Mesothelial cell of epicardium (in vitro differentiated cells): ENCODE measurements around the gene DNAJC25. TPM values are rescaled to one million over a fixed set of nuclear protein-coding genes. Genes with fewer than 3 reads are reported as not detected.
A peak's percentile ranks its signal among the peaks of the same experiment; 100 is the strongest.

ENCODE experiments used
- DNase-seq, 2 experiments: peaks; one replicate each; pipeline ENCODE4 v3.0.0; 2021; ENCODE audit warnings: low spot score in 2 of 2; ENCODE audit not compliant: unreplicated experiment in 2 of 2
- H3K27ac Mint-ChIP-seq: 2 replicates; pipeline ENCODE4 v1.8.0; 2021; ENCODE audit warnings: mixed read lengths
- H3K27me3 Mint-ChIP-seq: 2 replicates; pipeline ENCODE4 v1.8.0; 2021; ENCODE audit warnings: low read depth, mixed read lengths
- H3K36me3 Mint-ChIP-seq: 2 replicates; pipeline ENCODE4 v1.8.0; 2021; ENCODE audit warnings: mixed read lengths
- H3K4me1 Mint-ChIP-seq: 2 replicates; pipeline ENCODE4 v1.8.0; 2021; ENCODE audit warnings: mixed read lengths
- H3K4me3 Mint-ChIP-seq: 2 replicates; pipeline ENCODE4 v1.8.0; 2021; ENCODE audit warnings: mild to moderate bottlenecking, moderate library complexity, mixed read lengths
- H3K9me3 Mint-ChIP-seq: 2 replicates; pipeline ENCODE4 v1.8.0; 2021; ENCODE audit warnings: mixed read lengths
- total RNA-seq: library from RNA; stranded (reverse); gene quantifications from 3 replicates; pipeline ENCODE4 v1.2.1, GENCODE V29; 2021
- TF ChIP-seq, protein P1 (sequence below): fragments of 200-600 bp; sonication (generic); IDR thresholded peaks from one replicate; pipeline ENCODE4 v1.5.0; 2021; ENCODE audit warnings: antibody characterized with exemption; ENCODE audit not compliant: unreplicated experiment

DNAJC25 gene
- total RNA-seq, 1 donor from 2014 or later = 9.9 TPM

DNA sequence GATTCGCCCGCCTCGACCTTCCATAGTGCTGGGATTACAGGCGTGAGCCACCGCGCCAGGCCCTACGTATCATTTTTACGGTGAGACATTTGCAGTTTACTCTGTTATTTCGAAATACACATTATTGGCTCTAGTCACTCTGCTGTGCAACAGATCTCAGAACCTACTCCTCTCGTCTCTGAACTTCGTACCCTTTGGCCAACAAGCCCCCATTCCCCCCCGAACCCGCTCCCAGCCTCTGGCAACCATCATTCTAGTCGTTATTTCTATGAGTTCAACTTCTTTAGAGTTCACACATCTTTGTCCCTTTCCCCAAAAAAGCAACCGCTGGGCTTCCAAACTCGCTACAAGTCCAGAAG lies 32.4 kb upstream of the DNAJC25 start:
- peak overlapping the region; percentile 85 for H3K27ac Mint-ChIP-seq
- H3K4me1 Mint-ChIP-seq = peaks cover 13% of the 10 kb centered on the region
- peak overlapping the region; percentile 96 for H3K4me3 Mint-ChIP-seq

DNA sequence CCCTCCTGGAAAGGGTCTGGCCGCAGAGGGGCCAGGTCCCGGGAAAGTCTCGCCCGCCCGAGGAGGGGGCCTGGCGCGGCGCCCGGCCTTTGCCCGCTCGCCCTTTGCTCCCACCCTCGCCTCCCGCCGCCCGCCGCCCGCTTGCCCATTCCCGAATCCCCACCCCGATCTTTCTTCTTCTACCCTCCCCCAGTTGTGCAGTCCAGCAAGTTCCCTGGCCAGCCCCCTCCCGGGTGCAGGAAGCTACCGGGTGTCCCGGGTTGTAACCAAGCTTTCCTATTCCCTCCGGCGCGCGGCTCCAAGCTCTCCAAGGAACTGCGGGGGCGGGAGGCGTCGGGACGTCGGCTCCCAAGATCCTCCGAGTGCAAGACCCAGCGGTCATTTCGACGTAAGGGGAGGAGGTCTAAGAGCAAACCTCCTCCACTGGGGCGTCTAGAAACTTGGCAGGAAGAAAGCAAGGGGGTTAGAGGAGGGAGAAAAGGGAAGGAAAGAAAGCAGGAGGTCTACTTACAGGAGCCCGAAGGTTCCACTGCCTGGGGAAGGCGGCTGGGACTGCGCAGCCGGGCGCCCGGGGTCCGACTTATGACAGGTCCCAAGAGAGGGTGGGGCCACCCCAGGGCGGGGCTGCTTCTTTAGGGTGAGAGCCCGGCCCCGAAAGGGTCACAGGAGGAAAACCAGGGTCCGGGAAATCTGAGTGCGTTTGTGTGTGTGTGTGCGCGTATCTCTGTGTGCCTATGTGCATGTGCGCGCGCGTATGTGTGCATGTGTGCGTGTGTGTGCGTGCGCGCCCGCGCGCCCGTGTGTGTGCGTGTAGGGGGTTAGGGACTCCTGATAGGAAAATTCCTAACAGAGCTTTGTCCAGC lies 31.8 kb upstream of the DNAJC25 start, which contains the start of gene PTGR1:
TSS of gene PTGR1 (minus strand) at position 556 of the 863 bp plus-strand sequence. CDS start 2,225 bp downstream, outside the sequence.
- Mint-ChIP-seq H3K27ac (peak within 1 kb of the TSS; percentile 97), H3K36me3 (peaks cover 7% of the 10 kb centered on the region), H3K4me3 (peak within 1 kb of the TSS; percentile 96), H3K4me1 (peaks cover 13% of the 10 kb centered on the region), H3K27me3 (no peaks in the 10 kb centered on the region), H3K9me3 (no peaks in the 10 kb centered on the region)
- TF ChIP-seq, protein P1, sequence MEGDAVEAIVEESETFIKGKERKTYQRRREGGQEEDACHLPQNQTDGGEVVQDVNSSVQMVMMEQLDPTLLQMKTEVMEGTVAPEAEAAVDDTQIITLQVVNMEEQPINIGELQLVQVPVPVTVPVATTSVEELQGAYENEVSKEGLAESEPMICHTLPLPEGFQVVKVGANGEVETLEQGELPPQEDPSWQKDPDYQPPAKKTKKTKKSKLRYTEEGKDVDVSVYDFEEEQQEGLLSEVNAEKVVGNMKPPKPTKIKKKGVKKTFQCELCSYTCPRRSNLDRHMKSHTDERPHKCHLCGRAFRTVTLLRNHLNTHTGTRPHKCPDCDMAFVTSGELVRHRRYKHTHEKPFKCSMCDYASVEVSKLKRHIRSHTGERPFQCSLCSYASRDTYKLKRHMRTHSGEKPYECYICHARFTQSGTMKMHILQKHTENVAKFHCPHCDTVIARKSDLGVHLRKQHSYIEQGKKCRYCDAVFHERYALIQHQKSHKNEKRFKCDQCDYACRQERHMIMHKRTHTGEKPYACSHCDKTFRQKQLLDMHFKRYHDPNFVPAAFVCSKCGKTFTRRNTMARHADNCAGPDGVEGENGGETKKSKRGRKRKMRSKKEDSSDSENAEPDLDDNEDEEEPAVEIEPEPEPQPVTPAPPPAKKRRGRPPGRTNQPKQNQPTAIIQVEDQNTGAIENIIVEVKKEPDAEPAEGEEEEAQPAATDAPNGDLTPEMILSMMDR = no peak
- DNase-seq = peak; percentile 47 to 75

More for the DNA sequence above, 32.4 kb upstream of the DNAJC25 start:
- TF ChIP-seq, protein P1 = no peak
- H3K36me3 Mint-ChIP-seq = peaks cover 10% of the 10 kb centered on the region
- DNase-seq = peak in 1 of 2 experiments; percentile 44
- H3K9me3 Mint-ChIP-seq = no peaks in the 10 kb centered on the region
- no peaks in the 10 kb centered on the region for H3K27me3 Mint-ChIP-seq

DNA sequence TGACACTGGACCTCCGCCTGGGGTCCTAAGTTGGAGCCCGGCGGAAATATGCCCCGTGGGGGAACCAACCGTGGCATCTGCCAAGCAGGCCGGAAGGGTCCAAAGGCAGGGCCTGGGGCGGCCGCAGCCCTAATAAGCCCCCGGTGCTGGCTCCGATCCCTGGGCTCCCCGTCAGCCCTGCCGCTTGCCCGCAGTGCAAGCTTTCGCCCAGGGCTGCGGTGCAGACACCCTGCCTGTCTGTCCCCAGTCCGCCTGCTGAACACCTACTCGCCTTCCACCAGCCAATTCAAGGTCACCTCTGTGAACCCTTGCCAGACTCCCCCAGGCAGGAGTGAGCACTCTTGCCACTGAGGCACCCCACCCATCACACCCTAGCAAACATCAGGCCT lies 31.2 kb upstream of the DNAJC25 start:
- TF ChIP-seq, protein P1 = no peak
- Mint-ChIP-seq H3K27me3 (no peaks in the 10 kb centered on the region), H3K9me3 (no peaks in the 10 kb centered on the region), H3K27ac (no peak overlapping the region), H3K4me3 (peak overlapping the region; percentile 96), H3K36me3 (peaks cover 7% of the 10 kb centered on the region), H3K4me1 (peaks cover 13% of the 10 kb centered on the region)
- no peak for DNase-seq

DNA sequence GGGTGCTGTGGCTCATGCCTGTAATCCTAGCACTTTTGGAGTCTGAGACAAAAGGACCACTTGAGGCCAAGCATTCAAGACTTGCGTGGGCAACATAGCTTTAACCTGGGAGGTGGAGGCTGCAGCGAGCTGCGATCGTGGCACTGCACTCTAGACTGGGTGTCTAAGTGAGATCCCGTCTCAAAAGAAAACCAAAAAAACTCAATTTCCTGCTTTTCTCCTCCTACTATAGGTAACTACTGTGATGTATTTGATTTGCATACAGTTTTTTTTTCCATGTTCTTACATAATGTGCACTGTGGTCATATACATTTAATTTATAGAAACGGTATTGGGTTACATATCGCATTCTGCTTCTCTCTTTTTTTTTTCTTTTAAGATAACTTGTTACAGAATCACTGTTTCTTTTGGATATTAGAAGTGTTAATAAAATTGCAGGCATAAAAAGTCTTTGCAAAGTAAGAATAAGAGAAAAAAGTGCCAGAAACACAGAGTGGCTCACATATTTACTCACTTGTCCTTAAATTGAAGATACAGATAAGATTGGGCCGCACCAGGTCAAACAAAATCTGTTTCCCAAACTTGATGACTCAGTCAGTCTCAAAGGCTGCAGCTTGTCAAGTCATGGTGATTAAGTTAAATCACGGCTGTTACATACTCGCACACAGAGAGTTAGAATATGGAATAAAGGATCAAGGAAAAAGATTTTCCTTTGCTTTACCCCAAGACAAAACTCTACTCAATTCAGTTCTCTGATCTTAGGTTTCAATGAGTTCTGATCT lies 29.7 kb upstream of the DNAJC25 start:
- no peak for DNase-seq
- peaks cover 7% of the 10 kb centered on the region for H3K36me3 Mint-ChIP-seq
- TF ChIP-seq, protein P1 = no peak
- no peaks in the 10 kb centered on the region for H3K27me3 Mint-ChIP-seq
- H3K4me3 Mint-ChIP-seq = no peak overlapping the region
- peaks cover 13% of the 10 kb centered on the region for H3K4me1 Mint-ChIP-seq
- no peaks in the 10 kb centered on the region for H3K9me3 Mint-ChIP-seq
- H3K27ac Mint-ChIP-seq = peak overlapping the region; percentile 74

DNA sequence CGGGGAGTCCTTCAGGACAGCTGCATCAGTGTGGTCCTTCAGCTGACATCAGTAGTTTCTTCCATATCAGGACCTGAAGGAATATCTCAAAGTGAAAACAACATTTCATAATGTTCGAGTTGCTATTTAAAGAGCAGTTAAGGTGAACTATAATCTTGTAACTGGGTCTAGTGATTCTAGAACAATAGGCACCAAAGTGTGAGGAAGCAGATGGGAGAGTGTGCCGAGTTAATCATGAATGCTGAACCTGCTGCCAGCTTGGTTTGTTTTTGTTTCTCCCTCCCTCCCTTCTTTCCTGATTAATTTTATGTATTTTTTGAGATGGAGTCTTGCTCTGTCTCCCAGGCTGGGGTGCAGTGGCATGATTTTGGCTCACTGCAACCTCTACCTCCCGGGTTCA lies 28.1 kb upstream of the DNAJC25 start:
- Mint-ChIP-seq H3K4me3 (no peak overlapping the region), H3K9me3 (no peaks in the 10 kb centered on the region), H3K27me3 (no peaks in the 10 kb centered on the region), H3K27ac (no peak overlapping the region), H3K36me3 (no peaks in the 10 kb centered on the region), H3K4me1 (peaks cover 7% of the 10 kb centered on the region)
- TF ChIP-seq, protein P1 = no peak
- DNase-seq = no peak
